H1 (cell line): Measurements from ENCODE around the gene RAB3GAP2.

ENCODE experiments used
- EGR1 ChIP-seq: IDR thresholded peaks from 2 replicates; pipeline ENCODE4 v1.6.1; 2011; ENCODE audit warnings: low read depth, low read length, borderline replicate concordance
- EZH2 ChIP-seq: fragments of 200-600 bp; sonication (generic); IDR thresholded peaks from 2 replicates; pipeline ENCODE4 v1.7.1; 2012; ENCODE audit warnings: low read depth, mild to moderate bottlenecking, moderate library complexity, low read length, inconsistent platforms; ENCODE audit not compliant: severe bottlenecking
- HDAC2 ChIP-seq, 2 experiments: fragments of 300-600 bp in 1 of 2; sonication (generic) in 1 of 2; IDR thresholded peaks; 2 replicates each; pipeline ENCODE4 v1.6.1; 2011 to 2012; ENCODE audit warnings: low read depth in 2 of 2, low read length in 2 of 2, mild to moderate bottlenecking in 2 of 2, moderate library complexity in 2 of 2, borderline replicate concordance in 1 of 2, inconsistent platforms in 1 of 2
- PHF8 ChIP-seq: fragments of 200-600 bp; sonication (generic); conservative IDR thresholded peaks from 2 replicates; pipeline ENCODE4 v1.7.1; 2012; ENCODE audit warnings: low read depth, mild to moderate bottlenecking, inconsistent platforms, low read length, moderate library complexity
- POLR2A ChIP-seq, 2 experiments: IDR thresholded peaks; 1 replicate in 1 of 2; 2 replicates in 1 of 2; pipeline ENCODE4 v1.6.1; 2011; ENCODE audit warnings: low read depth in 2 of 2, low read length in 2 of 2, mild to moderate bottlenecking in 2 of 2; ENCODE audit errors: control extremely low read depth in 1 of 2
- RXRA ChIP-seq: IDR thresholded peaks from 2 replicates; pipeline ENCODE4 v1.6.1; 2011; ENCODE audit warnings: low read depth, mild to moderate bottlenecking, low read length, moderate library complexity; ENCODE audit not compliant: insufficient read depth
- SIN3A ChIP-seq, 2 experiments: IDR thresholded peaks in 1 of 2; conservative IDR thresholded peaks in 1 of 2; 2 replicates each; pipeline ENCODE4 v1.6.1; 2011 to 2012; ENCODE audit warnings: low read length in 2 of 2, improper control_type of control experiment in 1 of 2, low read depth in 1 of 2, mild to moderate bottlenecking in 1 of 2
- SP4 ChIP-seq: IDR thresholded peaks from 2 replicates; pipeline ENCODE4 v1.6.1; 2012; ENCODE audit warnings: low read length, inconsistent platforms
- SUZ12 ChIP-seq: fragments of 200-600 bp; sonication (generic); IDR thresholded peaks from 2 replicates; pipeline ENCODE4 v1.6.1; 2012; ENCODE audit warnings: mild to moderate bottlenecking, inconsistent platforms, low read length, moderate library complexity, mixed read lengths
- TAF1 ChIP-seq: IDR thresholded peaks from 2 replicates; pipeline ENCODE4 v1.6.1; 2011; ENCODE audit warnings: mild to moderate bottlenecking, low read depth, low read length
- TAF7 ChIP-seq: optimal IDR thresholded peaks from 2 replicates; pipeline ENCODE3; 2011; ENCODE audit warnings: low read depth, mild to moderate bottlenecking, inconsistent platforms, low read length, moderate library complexity, borderline replicate concordance
- YY1 ChIP-seq: IDR thresholded peaks from 2 replicates; pipeline ENCODE4 v1.6.1; 2011; ENCODE audit warnings: low read depth, mild to moderate bottlenecking, low read length
- TF ChIP-seq, protein P1 (sequence below), 3 experiments: IDR thresholded peaks; 1 replicate in 2 of 3; 2 replicates in 1 of 3; pipeline versions ENCODE4 v1.5.1 to v1.6.1; 2011; ENCODE audit warnings: low read length in 3 of 3, mild to moderate bottlenecking in 3 of 3, inconsistent platforms in 2 of 3, low read depth in 1 of 3, moderate library complexity in 1 of 3; ENCODE audit not compliant: insufficient read depth in 1 of 3; ENCODE audit errors: control extremely low read depth in 1 of 3

DNA sequence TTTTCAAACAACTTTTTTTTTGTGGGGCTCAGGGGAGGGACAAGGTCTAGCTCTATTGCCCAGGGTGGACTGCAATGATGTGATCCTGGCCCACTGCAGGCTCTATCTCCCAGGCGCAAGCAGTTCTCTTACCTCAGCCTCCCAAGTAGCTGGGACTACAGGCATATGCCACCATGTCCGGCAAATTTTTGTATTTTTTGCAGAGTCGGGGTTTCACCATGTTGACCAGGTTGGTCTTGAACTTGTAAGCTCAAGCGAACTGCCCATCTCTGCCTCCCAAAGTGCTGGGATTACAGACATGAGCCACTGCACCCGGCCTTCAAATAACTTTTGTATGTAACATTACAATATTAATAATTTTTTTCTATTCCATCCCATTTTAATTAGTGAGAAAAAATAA lies 33.0 kb downstream of the RAB3GAP2 start:
- TF ChIP-seq, protein P1, sequence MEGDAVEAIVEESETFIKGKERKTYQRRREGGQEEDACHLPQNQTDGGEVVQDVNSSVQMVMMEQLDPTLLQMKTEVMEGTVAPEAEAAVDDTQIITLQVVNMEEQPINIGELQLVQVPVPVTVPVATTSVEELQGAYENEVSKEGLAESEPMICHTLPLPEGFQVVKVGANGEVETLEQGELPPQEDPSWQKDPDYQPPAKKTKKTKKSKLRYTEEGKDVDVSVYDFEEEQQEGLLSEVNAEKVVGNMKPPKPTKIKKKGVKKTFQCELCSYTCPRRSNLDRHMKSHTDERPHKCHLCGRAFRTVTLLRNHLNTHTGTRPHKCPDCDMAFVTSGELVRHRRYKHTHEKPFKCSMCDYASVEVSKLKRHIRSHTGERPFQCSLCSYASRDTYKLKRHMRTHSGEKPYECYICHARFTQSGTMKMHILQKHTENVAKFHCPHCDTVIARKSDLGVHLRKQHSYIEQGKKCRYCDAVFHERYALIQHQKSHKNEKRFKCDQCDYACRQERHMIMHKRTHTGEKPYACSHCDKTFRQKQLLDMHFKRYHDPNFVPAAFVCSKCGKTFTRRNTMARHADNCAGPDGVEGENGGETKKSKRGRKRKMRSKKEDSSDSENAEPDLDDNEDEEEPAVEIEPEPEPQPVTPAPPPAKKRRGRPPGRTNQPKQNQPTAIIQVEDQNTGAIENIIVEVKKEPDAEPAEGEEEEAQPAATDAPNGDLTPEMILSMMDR (IDR thresholded peaks at IDR 0.05; ENCODE audit: control extremely low read depth in 1 of 3, insufficient read depth in 1 of 3, low read depth in 1 of 3, low read length in 3 of 3), result no peak
- TF ChIP-seq SIN3A (conservative IDR thresholded peaks at IDR 0.05 in 1 of 2, IDR thresholded peaks at IDR 0.05 in 1 of 2; ENCODE audit: low read depth in 1 of 2, low read length in 2 of 2) (no peak), RXRA (no peak), EZH2 (no peak), YY1 (no peak), POLR2A (IDR thresholded peaks at IDR 0.05; ENCODE audit: control extremely low read depth in 1 of 2, low read depth in 2 of 2, low read length in 2 of 2) (no peak), SP4 (no peak), TAF1 (no peak), SUZ12 (no peak), TAF7 (no peak), PHF8 (no peak), EGR1 (no peak), HDAC2 (IDR thresholded peaks at IDR 0.05; ENCODE audit: borderline replicate concordance in 1 of 2, low read depth in 2 of 2, low read length in 2 of 2) (no peak)
